GM18858 (cell line): Measurements from ENCODE around the gene TRABD2A.
A peak's percentile ranks its signal among the peaks of the same experiment; 100 is the strongest.

Experiments
- ATAC-seq: cut with Tn5 transposase; IDR thresholded peaks from one replicate; pipeline ENCODE4 v1.9.1; 2021; ENCODE audit not compliant: unreplicated experiment

Gene TRABD2A

GRCh38 chr2:84854850-84855249 lies 26.0 kb downstream of the TRABD2A start:
- no peak for ATAC-seq

- no peak for ATAC-seq
Observed at GRCh38 chr2:84851876-84852275, 29.0 kb downstream of the TRABD2A start.

- ATAC-seq: no peak
Observed at GRCh38 chr2:84850471-84850870, 30.4 kb downstream of the TRABD2A start.

- ATAC-seq: no peak
Observed at GRCh38 chr2:84849271-84849952, 31.5 kb downstream of the TRABD2A start.

- no peak for ATAC-seq
Observed at GRCh38 chr2:84847326-84848050, 33.4 kb downstream of the TRABD2A start.

GRCh38 chr2:84846741-84847142 lies 34.1 kb downstream of the TRABD2A start:
- ATAC-seq: no peak

GRCh38 chr2:84846041-84846663 lies 34.7 kb downstream of the TRABD2A start:
- no peak for ATAC-seq

- no peak for ATAC-seq
Observed at GRCh38 chr2:84844141-84844540, 36.7 kb downstream of the TRABD2A start.

GRCh38 chr2:84841577-84841976 lies 39.3 kb downstream of the TRABD2A start:
- ATAC-seq: no peak

- no peak for ATAC-seq
Observed at GRCh38 chr2:84840306-84840705, 40.6 kb downstream of the TRABD2A start.

GRCh38 chr2:84839851-84840250 lies 41.0 kb downstream of the TRABD2A start:
- ATAC-seq: no peak

GRCh38 chr2:84838434-84839145 lies 42.3 kb downstream of the TRABD2A start:
- no peak for ATAC-seq

GRCh38 chr2:84836215-84836614 lies 44.7 kb downstream of the TRABD2A start:
- no peak for ATAC-seq

GRCh38 chr2:84833481-84834150 lies 47.3 kb downstream of the TRABD2A start:
- ATAC-seq: no peak

GRCh38 chr2:84832772-84833461 lies 48.0 kb downstream of the TRABD2A start:
- peak; percentile 85 for ATAC-seq

- ATAC-seq: no peak
Observed at GRCh38 chr2:84830758-84831500, 50.0 kb downstream of the TRABD2A start.

- no peak for ATAC-seq
Observed at GRCh38 chr2:84830095-84830494, 50.8 kb downstream of the TRABD2A start.

- ATAC-seq: no peak
Observed at GRCh38 chr2:84829693-84830092, 51.2 kb downstream of the TRABD2A start.

- ATAC-seq: no peak
Observed at GRCh38 chr2:84827978-84828575, 52.8 kb downstream of the TRABD2A start.
